ENCODE data around the gene TSPAN1.
A peak's percentile ranks its signal among the peaks of the same experiment; 100 is the strongest.

Gene TSPAN1

DNA sequence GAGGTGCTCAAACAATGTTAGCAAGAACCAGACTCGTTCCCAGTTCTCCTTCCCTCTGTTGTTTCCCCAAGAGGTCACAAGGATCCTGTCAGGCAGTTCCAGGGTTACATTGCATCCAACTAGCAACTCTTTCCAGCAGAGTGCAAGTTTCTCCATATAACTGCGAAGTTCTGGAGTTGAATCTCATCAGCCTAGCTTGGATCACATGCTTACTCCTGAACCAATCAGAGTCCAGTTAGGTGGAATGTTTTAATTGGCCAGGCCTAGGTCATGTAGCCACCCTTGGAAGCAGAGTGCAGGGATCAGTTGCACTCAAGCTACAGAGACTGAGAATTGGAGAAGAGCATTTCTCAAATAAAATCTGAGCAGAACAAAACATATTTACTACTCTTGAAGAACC, 26.6 kb upstream of the TSPAN1 start:
- in situ Hi-C loops (cut with HindIII; ENCODE audit: low sequenced_read_pairs) = no loop called here
- no peak for DNase-seq (ENCODE audit: low read depth, low spot score)
- no peak overlapping the region for H3K4me3 ChIP-seq (ENCODE audit: low read depth, low read length)
- TF ChIP-seq, protein P1, sequence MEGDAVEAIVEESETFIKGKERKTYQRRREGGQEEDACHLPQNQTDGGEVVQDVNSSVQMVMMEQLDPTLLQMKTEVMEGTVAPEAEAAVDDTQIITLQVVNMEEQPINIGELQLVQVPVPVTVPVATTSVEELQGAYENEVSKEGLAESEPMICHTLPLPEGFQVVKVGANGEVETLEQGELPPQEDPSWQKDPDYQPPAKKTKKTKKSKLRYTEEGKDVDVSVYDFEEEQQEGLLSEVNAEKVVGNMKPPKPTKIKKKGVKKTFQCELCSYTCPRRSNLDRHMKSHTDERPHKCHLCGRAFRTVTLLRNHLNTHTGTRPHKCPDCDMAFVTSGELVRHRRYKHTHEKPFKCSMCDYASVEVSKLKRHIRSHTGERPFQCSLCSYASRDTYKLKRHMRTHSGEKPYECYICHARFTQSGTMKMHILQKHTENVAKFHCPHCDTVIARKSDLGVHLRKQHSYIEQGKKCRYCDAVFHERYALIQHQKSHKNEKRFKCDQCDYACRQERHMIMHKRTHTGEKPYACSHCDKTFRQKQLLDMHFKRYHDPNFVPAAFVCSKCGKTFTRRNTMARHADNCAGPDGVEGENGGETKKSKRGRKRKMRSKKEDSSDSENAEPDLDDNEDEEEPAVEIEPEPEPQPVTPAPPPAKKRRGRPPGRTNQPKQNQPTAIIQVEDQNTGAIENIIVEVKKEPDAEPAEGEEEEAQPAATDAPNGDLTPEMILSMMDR (IDR thresholded peaks at IDR 0.05; ENCODE audit: low read depth, low read length) = no peak

DNA sequence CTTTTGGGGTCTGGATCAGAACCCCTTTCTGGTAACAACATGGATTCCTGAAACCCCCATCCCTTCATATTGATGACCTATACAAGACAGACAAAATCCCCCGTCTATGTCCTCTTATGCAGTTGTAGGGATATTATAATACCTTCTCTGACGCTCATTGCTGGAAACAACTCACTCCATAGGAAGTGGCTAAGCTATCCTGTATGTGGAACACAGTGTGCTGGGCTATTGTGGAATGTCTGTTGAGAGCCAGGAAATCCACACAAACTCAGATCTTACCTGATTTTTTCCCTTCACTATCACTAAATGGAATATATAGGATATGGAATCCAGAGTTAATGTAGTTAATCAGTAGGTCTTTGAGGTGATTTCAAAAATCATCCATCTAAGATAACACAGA, 24.8 kb upstream of the TSPAN1 start:
- TF ChIP-seq, protein P1 (IDR thresholded peaks at IDR 0.05; ENCODE audit: low read depth, low read length) = no peak
- in situ Hi-C loops (cut with HindIII; ENCODE audit: low sequenced_read_pairs) = no loop called here
- DNase-seq (ENCODE audit: low read depth, low spot score) = peak; percentile 7
- no peak overlapping the region for H3K4me3 ChIP-seq (ENCODE audit: low read depth, low read length)

DNA sequence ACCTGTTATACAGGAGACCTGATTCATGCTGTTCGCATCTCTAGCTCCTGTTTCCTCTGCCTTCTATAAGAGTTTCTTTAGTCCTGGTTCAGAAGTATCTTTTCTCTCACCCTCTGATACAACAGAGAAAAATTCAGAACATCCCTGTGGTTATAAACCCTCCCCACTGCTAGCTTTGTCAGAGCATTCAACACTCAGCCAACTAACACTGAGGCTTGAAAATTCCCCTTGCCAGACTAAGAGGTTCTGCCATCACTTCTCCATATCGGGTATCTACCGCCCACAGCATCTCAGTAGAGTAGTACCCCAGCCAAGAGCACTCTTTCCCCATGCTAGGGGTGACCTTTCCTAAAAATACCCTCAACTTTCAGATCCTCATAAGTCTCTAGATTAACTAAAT, 22.9 kb upstream of the TSPAN1 start:
- DNase-seq (ENCODE audit: low read depth, low spot score) = peak; percentile 77
- no peak overlapping the region for H3K4me3 ChIP-seq (ENCODE audit: low read depth, low read length)
- in situ Hi-C loops (cut with HindIII; ENCODE audit: low sequenced_read_pairs) = no loop called here
- TF ChIP-seq, protein P1 (IDR thresholded peaks at IDR 0.05; ENCODE audit: low read depth, low read length) = no peak

DNA sequence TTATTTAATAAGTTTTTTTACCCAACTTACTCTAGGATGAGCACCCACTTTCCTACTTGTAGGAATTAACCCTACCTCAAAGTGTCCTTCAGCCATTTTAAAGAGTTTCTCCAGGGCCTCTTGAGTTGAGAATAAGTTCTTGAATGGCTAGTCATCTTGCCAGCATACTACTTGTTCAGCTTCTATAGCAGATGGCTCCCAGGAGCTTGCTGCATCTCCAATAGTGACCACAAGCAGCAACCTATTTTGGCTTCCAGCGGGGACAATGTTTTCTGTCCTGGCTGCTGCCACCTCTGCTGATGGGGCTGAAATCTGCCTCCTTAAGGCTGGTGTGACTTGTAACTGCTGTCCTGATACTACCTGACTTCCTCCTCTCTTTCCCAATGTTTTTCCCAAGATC, 21.7 kb upstream of the TSPAN1 start:
- DNase-seq (ENCODE audit: low read depth, low spot score) = no peak
- in situ Hi-C loops (cut with HindIII; ENCODE audit: low sequenced_read_pairs) = no loop called here
- H3K4me3 ChIP-seq (ENCODE audit: low read depth, low read length) = no peak overlapping the region
- TF ChIP-seq, protein P1 (IDR thresholded peaks at IDR 0.05; ENCODE audit: low read depth, low read length) = no peak

DNA sequence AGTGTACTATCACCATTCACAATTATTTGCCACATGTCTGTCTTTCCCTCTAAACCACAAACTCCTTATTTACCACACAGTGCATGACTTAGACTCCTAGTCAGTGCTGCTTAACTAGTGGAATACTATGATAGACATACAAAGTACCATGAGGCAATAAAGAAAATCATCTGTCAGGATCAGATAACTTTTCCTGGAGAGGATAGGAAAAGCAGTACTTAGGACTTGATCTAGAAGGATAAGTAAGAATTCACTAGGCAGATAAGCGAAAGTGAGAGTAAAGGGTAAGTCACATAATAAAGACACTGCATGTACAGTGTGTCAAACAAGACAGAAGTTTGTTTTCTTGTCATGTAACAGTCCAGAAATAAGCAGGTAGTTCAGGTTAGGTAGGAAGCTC, 21.2 kb upstream of the TSPAN1 start:
- DNase-seq (ENCODE audit: low read depth, low spot score) = no peak
- in situ Hi-C loops (cut with HindIII; ENCODE audit: low sequenced_read_pairs) = no loop called here
- no peak overlapping the region for H3K4me3 ChIP-seq (ENCODE audit: low read depth, low read length)
- TF ChIP-seq, protein P1 (IDR thresholded peaks at IDR 0.05; ENCODE audit: low read depth, low read length) = no peak

DNA sequence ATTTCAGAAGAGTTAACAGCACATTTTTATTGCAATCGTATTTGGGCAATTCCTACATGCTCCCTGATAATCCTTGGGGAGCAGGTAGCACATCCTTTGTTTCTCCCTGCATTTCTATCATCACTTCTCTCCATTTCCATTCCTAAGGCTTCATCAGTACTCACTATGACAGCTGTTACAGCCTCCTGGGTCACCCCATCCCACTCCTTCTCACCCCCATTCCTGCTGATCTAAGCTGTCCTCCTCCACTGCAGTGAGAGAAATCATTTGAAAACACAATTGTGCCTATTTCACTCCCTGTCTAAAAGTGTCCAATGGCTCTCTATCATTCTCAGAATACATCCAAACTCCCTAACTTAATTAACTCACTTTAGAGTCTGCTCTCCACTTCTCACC, 17.0 kb upstream of the TSPAN1 start:
- in situ Hi-C loops (cut with HindIII; ENCODE audit: low sequenced_read_pairs) = no loop called here
- TF ChIP-seq, protein P1 (IDR thresholded peaks at IDR 0.05; ENCODE audit: low read depth, low read length) = no peak
- no peak overlapping the region for H3K4me3 ChIP-seq (ENCODE audit: low read depth, low read length)
- no peak for DNase-seq (ENCODE audit: low read depth, low spot score)
